Measurements from ENCODE around the gene IQCF6. TPM values are rescaled to one million over a fixed set of nuclear protein-coding genes. Genes with fewer than 3 reads are reported as not detected.

Gene IQCF6
- total RNA-seq, result not detected

DNA sequence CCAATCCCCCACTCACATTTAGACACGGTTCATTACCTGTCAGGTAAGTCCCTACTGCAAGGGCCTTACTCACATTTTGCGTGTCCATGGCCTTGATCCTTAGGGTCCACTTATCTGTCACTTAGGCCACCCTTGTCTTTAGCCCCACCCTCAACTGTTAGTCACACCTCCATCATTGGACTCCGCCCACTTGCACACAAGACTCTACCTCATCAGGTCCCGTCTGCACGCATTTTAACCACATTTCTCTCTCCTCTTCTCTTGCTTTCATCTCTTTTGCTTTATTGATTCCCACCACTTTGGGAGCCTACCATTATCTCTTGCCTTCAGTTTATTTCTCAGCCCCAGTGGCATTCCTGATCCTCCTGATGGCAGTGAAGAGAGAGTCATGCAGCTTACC, at the start of gene IQCF6:
TSS of gene IQCF6 (minus strand) at position 101 of the 400 bp plus-strand sequence. CDS start at position 88, 13 bp downstream.
- Histone ChIP-seq H3K9me3 (no peaks in the 10 kb centered on the region), H3K27me3 (no peaks in the 10 kb centered on the region), H3K36me3 (no peaks in the 10 kb centered on the region), H3K4me1 (no peaks in the 10 kb centered on the region), H3K4me3 (no peak within 1 kb of the TSS), H3K27ac (no peak within 1 kb of the TSS)
- DNase-seq, result no peak
- TF ChIP-seq, protein P1, sequence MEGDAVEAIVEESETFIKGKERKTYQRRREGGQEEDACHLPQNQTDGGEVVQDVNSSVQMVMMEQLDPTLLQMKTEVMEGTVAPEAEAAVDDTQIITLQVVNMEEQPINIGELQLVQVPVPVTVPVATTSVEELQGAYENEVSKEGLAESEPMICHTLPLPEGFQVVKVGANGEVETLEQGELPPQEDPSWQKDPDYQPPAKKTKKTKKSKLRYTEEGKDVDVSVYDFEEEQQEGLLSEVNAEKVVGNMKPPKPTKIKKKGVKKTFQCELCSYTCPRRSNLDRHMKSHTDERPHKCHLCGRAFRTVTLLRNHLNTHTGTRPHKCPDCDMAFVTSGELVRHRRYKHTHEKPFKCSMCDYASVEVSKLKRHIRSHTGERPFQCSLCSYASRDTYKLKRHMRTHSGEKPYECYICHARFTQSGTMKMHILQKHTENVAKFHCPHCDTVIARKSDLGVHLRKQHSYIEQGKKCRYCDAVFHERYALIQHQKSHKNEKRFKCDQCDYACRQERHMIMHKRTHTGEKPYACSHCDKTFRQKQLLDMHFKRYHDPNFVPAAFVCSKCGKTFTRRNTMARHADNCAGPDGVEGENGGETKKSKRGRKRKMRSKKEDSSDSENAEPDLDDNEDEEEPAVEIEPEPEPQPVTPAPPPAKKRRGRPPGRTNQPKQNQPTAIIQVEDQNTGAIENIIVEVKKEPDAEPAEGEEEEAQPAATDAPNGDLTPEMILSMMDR (IDR thresholded peaks at IDR 0.05), result no peak
- no peak for TF ChIP-seq POLR2A (IDR thresholded peaks at IDR 0.05)

DNA sequence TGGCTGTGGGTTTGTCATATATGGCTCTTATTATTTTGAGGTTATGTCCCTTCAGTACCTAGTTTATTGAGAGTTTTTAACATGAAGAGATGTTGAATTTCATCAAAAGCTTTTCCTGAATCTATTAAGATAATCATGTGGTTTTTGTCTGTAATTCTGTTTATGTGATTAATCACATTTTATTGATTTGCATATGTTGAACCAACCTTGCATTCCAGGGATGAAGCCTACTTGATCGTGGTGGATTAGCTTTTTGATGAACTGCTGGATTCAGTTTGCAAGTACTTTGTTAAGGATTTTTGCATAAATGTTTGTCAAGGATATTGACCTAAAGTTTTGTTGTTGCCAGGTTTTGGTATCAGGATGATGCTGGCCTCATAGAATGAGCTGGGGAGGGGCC, 49.3 kb upstream of the IQCF6 start:
- H3K9me3 ChIP-seq, result peaks cover 0 to 10% (median 0%) of the 10 kb centered on the region in 4 donors

DNA sequence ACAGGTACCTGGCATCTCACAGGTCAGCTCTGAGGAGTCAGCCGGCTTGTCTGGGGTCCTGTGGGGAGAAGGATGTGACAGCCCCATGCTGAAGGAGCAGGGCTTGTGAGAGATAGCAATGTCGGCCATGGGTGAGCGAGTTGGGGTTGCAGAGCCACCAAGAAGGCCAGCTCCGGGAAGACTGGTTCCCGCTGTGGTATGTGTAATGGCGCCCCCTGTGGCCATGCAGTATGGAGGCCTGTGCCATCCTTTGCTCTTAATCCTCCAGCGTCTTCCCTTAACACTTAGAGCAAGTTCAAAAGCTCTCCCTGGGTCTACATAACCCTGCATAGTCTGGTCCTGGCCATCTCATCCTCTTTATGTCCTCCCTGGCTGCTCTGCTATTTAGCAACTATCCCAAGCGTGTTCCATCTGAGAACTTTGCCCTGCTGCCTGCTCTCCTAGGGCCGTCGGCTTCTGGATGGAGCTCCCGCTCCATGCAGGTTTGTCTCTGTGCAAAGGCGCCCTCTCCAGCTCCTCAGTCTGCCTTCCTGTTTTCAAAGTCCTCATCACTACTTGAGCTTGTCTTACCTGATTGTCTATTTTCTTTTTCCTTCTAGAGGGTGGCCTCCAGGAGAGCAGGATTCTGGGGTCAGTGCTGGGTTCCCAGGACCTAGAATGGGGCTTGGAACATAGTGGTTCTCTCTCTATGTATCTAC, 40.8 kb upstream of the IQCF6 start:
- no peaks in the 10 kb centered on the region for H3K4me1 ChIP-seq
- H3K4me3 ChIP-seq, result no peak overlapping the region
- H3K27me3 ChIP-seq, result no peaks in the 10 kb centered on the region
- H3K27ac ChIP-seq, result no peak overlapping the region
- DNase-seq, result no peak
- no peaks in the 10 kb centered on the region for H3K9me3 ChIP-seq
- TF ChIP-seq, protein P1 (IDR thresholded peaks at IDR 0.05), result no peak
- TF ChIP-seq POLR2A (IDR thresholded peaks at IDR 0.05), result no peak
- no peaks in the 10 kb centered on the region for H3K36me3 ChIP-seq

More for the DNA sequence above, 49.3 kb upstream of the IQCF6 start:
- DNase-seq, result no peak
- TF ChIP-seq, protein P1 (IDR thresholded peaks at IDR 0.05), result no peak
- no peak for TF ChIP-seq POLR2A (IDR thresholded peaks at IDR 0.05)
- Histone ChIP-seq H3K4me1 (no peaks in the 10 kb centered on the region), H3K36me3 (no peaks in the 10 kb centered on the region), H3K4me3 (no peak overlapping the region), H3K27me3 (no peaks in the 10 kb centered on the region), H3K27ac (no peak overlapping the region)

DNA sequence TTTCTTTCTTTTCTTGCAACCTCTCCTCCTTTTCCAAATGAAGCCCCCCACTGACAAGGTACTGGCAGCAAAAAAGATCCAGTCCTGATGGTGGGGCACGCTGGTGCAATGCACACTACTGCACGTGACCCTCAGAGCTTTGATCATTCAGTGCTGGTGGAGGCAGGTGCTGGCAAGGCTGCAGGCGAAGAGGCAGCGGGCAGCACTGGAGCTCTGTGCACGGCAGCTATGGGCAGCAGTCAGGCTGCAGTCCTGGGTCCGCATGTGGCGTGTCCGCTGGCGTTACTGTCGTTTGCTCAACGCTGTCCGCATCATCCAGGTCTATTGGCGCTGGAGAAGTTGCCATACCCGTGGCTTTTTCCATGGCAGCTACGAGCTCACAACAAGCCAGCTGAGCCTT, 40.1 kb upstream of the IQCF6 start:
- Histone ChIP-seq H3K27me3 (no peaks in the 10 kb centered on the region), H3K36me3 (no peaks in the 10 kb centered on the region), H3K27ac (no peak overlapping the region), H3K9me3 (no peaks in the 10 kb centered on the region), H3K4me1 (no peaks in the 10 kb centered on the region), H3K4me3 (no peak overlapping the region)
- no peak for TF ChIP-seq POLR2A (IDR thresholded peaks at IDR 0.05)
- TF ChIP-seq, protein P1 (IDR thresholded peaks at IDR 0.05), result no peak
- DNase-seq, result no peak

DNA sequence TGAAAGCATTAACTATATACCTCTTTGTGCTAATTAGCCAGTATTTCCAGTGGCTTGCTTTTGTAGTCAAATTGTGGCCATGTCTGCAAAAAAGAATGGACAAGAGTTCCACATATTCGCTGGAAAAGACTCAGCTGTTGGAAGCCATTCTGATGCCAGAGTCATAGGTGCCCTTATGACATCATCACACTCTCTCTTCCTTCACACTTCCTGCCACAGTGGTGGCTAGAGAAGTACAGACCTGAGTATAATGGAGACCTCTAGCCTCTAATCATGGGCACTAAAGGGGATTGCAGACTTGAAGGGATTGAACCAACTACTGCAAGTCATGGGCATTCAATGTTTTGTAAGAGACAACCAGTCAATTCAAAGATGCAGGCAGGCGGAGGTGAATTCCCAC, 38.3 kb upstream of the IQCF6 start:
- no peak overlapping the region for H3K4me3 ChIP-seq
- no peaks in the 10 kb centered on the region for H3K4me1 ChIP-seq
- H3K27ac ChIP-seq, result no peak overlapping the region
- no peak for DNase-seq
- no peaks in the 10 kb centered on the region for H3K27me3 ChIP-seq
- TF ChIP-seq POLR2A (IDR thresholded peaks at IDR 0.05), result no peak
- TF ChIP-seq, protein P1 (IDR thresholded peaks at IDR 0.05), result no peak
- H3K9me3 ChIP-seq, result no peaks in the 10 kb centered on the region
- no peaks in the 10 kb centered on the region for H3K36me3 ChIP-seq

Data from Peyer's patch (tissue), 4 donors.